Neuronal stem cell (in vitro differentiated cells): ENCODE results near the gene CYSTM1.

Experiments used
- DNase-seq: peaks from one replicate; pipeline ENCODE4 v3.0.0-alpha.2; 2013; ENCODE audit warnings: low spot score
- H2AFZ ChIP-seq: one replicate; pipeline ENCODE4 v1.6.1; 2013; ENCODE audit warnings: mild to moderate bottlenecking, low read length, inconsistent platforms
- H2AK5ac ChIP-seq: 2 replicates; pipeline ENCODE4 v1.6.1; 2013; ENCODE audit warnings: low read depth, mild to moderate bottlenecking, inconsistent platforms, low read length, moderate library complexity, mixed read lengths
- H2BK120ac ChIP-seq: 2 replicates; pipeline ENCODE4 v1.6.1; 2013; ENCODE audit warnings: low read depth, mild to moderate bottlenecking, inconsistent platforms, low read length, moderate library complexity, mixed read lengths
- H2BK12ac ChIP-seq: one replicate; pipeline ENCODE4 v1.6.1; 2013; ENCODE audit warnings: low read length, inconsistent platforms
- H2BK15ac ChIP-seq: 2 replicates; pipeline ENCODE4 v1.6.1; 2013; ENCODE audit warnings: mild to moderate bottlenecking, low read length, inconsistent platforms, mixed read lengths
- H2BK5ac ChIP-seq: one replicate; pipeline ENCODE4 v1.6.1; 2013; ENCODE audit warnings: inconsistent platforms, mild to moderate bottlenecking, low read length, moderate library complexity
- H3K14ac ChIP-seq: one replicate; pipeline ENCODE4 v1.6.1; 2013; ENCODE audit warnings: low read length, inconsistent platforms
- H3K18ac ChIP-seq: 2 replicates; pipeline ENCODE4 v1.6.1; 2013; ENCODE audit warnings: low read length, inconsistent platforms
- H3K23ac ChIP-seq: 2 replicates; pipeline ENCODE4 v1.6.1; 2013; ENCODE audit warnings: low read depth, mild to moderate bottlenecking, mixed read lengths, low read length, inconsistent platforms; ENCODE audit not compliant: poor library complexity
- H3K27ac ChIP-seq: replicated peaks from 3 replicates; pipeline ENCODE4 v1.5.1; 2013; ENCODE audit warnings: low read length, inconsistent platforms
- H3K27me3 ChIP-seq, 3 experiments: 2 replicates each; pipeline ENCODE4 v1.6.1; 2013; ENCODE audit warnings: low read length in 3 of 3, mild to moderate bottlenecking in 2 of 3, inconsistent platforms in 1 of 3, low read depth in 1 of 3, mixed read lengths in 1 of 3, moderate library complexity in 1 of 3; ENCODE audit not compliant: control insufficient read depth in 3 of 3, insufficient read depth in 3 of 3
- H3K36me3 ChIP-seq, 2 donors: replicated peaks in 1 of 2; 2 replicates each; pipeline ENCODE4 v1.6.1; 2013; ENCODE audit warnings: low read length in 2 of 2; ENCODE audit not compliant: control insufficient read depth in 2 of 2, insufficient read depth in 2 of 2
- H3K4ac ChIP-seq: 2 replicates; pipeline ENCODE4 v1.6.1; 2013; ENCODE audit warnings: inconsistent platforms, mild to moderate bottlenecking, low read length, moderate library complexity
- H3K4me1 ChIP-seq, 2 donors: 1 replicate in 1 of 2; 2 replicates in 1 of 2; pipeline ENCODE4 v1.6.1; 2013; ENCODE audit warnings: low read length in 2 of 2, low read depth in 1 of 2; ENCODE audit not compliant: control insufficient read depth in 2 of 2, insufficient read depth in 1 of 2
- H3K4me2 ChIP-seq: one replicate; pipeline ENCODE4 v1.6.1; 2013; ENCODE audit warnings: mild to moderate bottlenecking, low read length, inconsistent platforms; ENCODE audit not compliant: insufficient read depth, poor library complexity, severe bottlenecking
- H3K4me3 ChIP-seq, 2 donors: 2 replicates each; pipeline ENCODE4 v1.5.1; 2013; ENCODE audit warnings: low read length in 2 of 2, mild to moderate bottlenecking in 2 of 2, inconsistent platforms in 1 of 2, moderate library complexity in 1 of 2
- H3K79me1 ChIP-seq: one replicate; pipeline ENCODE4 v1.6.1; 2013; ENCODE audit warnings: low read depth, mild to moderate bottlenecking, inconsistent platforms, low read length, moderate library complexity
- H3K9ac ChIP-seq: one replicate; pipeline ENCODE4 v1.6.1; 2013; ENCODE audit warnings: mild to moderate bottlenecking, low read depth, low read length, inconsistent platforms; ENCODE audit not compliant: poor library complexity
- H3K9me3 ChIP-seq, 2 donors: replicated peaks in 1 of 2; 2 replicates each; pipeline versions ENCODE3 to v1.6.1; 2013; ENCODE audit warnings: low read length in 2 of 2, mild to moderate bottlenecking in 2 of 2, inconsistent platforms in 1 of 2, low read depth in 1 of 2, mixed read lengths in 1 of 2, moderate library complexity in 1 of 2; ENCODE audit not compliant: control insufficient read depth in 2 of 2, insufficient read depth in 1 of 2
- H4K8ac ChIP-seq: one replicate; pipeline ENCODE4 v1.6.1; 2013; ENCODE audit warnings: low read depth, mild to moderate bottlenecking, inconsistent platforms, low read length, moderate library complexity
- H4K91ac ChIP-seq: one replicate; pipeline ENCODE4 v1.6.1; 2013; ENCODE audit warnings: low read length, low read depth, mild to moderate bottlenecking, inconsistent platforms; ENCODE audit not compliant: poor library complexity
- WGBS, 2 donors: extraction: QIAGEN DNeasy Blood & Tissue Kit; methylation state at CpG; one replicate each; pipeline ENCODE4 v1.1.7; 2013; ENCODE audit warnings: missing lambda C conversion rate in 2 of 2, mixed read lengths in 1 of 2; ENCODE audit not compliant: insufficient read length in 2 of 2, insufficient replicate concordance in 1 of 2; ENCODE audit errors: extremely low coverage in 2 of 2; 5-methylcytosine and 5-hydroxymethylcytosine counted together

CYSTM1 gene

DNA sequence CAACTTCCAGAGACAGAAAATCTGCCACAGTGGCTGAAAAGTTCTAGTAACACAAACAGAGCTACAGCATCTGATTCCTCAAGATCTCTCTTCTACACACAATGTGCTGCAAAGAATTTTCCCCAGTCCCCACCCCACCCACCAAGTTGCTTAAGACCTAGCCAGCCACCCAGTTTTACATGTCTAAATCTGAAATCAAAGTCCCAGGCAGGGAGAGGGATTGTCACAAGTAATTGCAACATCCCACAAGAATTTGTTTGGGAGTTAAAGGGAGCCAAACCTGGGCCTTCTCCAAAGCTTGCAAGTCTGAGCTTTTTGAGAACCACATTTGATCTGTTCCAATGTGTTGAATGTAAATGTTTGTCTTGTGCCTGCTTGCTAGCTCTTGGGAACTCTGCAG, 33.7 kb upstream of the CYSTM1 start:
- H3K27ac ChIP-seq: no peak overlapping the region
- H3K4me1 ChIP-seq: peaks cover 2% of the 10 kb centered on the region in 2 donors
- no peak overlapping the region for H3K4ac ChIP-seq
- H3K4me2 ChIP-seq: no peak overlapping the region
- no peak overlapping the region for H3K23ac ChIP-seq
- no peaks in the 10 kb centered on the region for H3K79me1 ChIP-seq
- no peak overlapping the region for H2BK120ac ChIP-seq
- H3K9ac ChIP-seq: no peak overlapping the region
- DNase-seq: no peak
- peaks cover 6 to 62% (median 16%) of the 10 kb centered on the region in 3 experiments for H3K27me3 ChIP-seq
- H3K9me3 ChIP-seq: no peaks in the 10 kb centered on the region
- no peak overlapping the region for H2BK12ac ChIP-seq
- H2BK15ac ChIP-seq: no peak overlapping the region
- no peak overlapping the region for H3K4me3 ChIP-seq
- H2BK5ac ChIP-seq: no peak overlapping the region
- no peak overlapping the region for H4K91ac ChIP-seq
- no peak overlapping the region for H3K14ac ChIP-seq
- H2AK5ac ChIP-seq: no peak overlapping the region
- H3K36me3 ChIP-seq: no peaks in the 10 kb centered on the region
- H3K18ac ChIP-seq: no peak overlapping the region
- H2AFZ ChIP-seq: no peak overlapping the region
- no peak overlapping the region for H4K8ac ChIP-seq

DNA sequence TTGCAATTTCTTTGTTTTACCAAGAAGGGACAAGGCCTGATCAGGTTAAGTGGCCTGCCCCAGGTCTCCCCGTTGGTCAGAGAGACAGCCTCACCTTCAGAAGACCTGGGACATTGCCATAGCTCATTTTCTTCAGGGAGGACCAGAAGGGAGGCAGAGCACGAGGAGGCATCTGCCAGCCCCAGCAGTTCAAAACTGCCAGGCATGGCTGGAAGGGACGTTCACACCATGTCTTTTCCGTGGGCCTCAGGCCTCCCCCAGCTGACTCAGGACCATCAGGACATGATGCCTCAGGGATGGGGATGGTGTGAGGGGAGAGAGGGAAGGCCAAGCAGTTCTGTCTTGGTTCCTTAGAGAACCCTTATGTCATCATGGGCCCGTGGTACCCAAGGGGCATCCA, 32.7 kb upstream of the CYSTM1 start:
- WGBS, 2 donors: no CpG with 5 or more reads among the region's 5 CpGs
- DNase-seq: no peak
- no peak overlapping the region for H2AK5ac ChIP-seq
- H4K91ac ChIP-seq: no peak overlapping the region
- no peak overlapping the region for H3K23ac ChIP-seq
- H3K9me3 ChIP-seq: no peaks in the 10 kb centered on the region
- H3K4me3 ChIP-seq: no peak overlapping the region
- no peak overlapping the region for H2BK5ac ChIP-seq
- H3K36me3 ChIP-seq: no peaks in the 10 kb centered on the region
- no peak overlapping the region for H4K8ac ChIP-seq
- no peak overlapping the region for H2BK15ac ChIP-seq
- peaks cover 2% of the 10 kb centered on the region in 2 donors for H3K4me1 ChIP-seq
- no peak overlapping the region for H3K27ac ChIP-seq
- H3K9ac ChIP-seq: no peak overlapping the region
- H3K4ac ChIP-seq: no peak overlapping the region
- H2BK12ac ChIP-seq: no peak overlapping the region
- H2BK120ac ChIP-seq: no peak overlapping the region
- no peak overlapping the region for H3K14ac ChIP-seq
- H3K79me1 ChIP-seq: no peaks in the 10 kb centered on the region
- peaks cover 10 to 68% (median 26%) of the 10 kb centered on the region in 3 experiments for H3K27me3 ChIP-seq
- H3K4me2 ChIP-seq: no peak overlapping the region
- no peak overlapping the region for H3K18ac ChIP-seq
- H2AFZ ChIP-seq: no peak overlapping the region

DNA sequence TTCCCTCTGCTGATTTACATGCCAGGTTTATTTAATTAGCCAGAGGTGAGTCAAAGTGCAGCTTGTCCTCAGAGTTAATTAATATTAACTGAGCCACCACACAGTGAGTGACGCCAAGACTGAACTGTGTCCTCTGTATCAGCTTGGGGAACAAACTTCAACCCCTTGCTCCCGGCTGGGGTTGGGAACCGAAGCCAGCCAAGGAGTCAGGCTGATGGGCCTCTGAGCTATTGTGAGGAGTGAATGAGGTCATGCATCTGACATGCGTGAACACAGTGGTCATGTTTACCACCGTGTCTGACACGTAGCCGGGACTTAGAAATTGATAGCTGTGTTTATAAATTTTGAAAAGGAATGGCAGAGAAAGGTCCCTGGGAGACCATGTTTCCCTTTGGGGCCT, 32.1 kb upstream of the CYSTM1 start:
- H3K9me3 ChIP-seq: no peaks in the 10 kb centered on the region
- no peaks in the 10 kb centered on the region for H3K79me1 ChIP-seq
- no peak overlapping the region for H3K18ac ChIP-seq
- peaks cover 2% of the 10 kb centered on the region in 2 donors for H3K4me1 ChIP-seq
- H2BK120ac ChIP-seq: no peak overlapping the region
- H2BK12ac ChIP-seq: no peak overlapping the region
- peaks cover 12 to 74% (median 32%) of the 10 kb centered on the region in 3 experiments for H3K27me3 ChIP-seq
- no CpG with 5 or more reads among the region's 7 CpGs for WGBS, 2 donors
- H3K4ac ChIP-seq: no peak overlapping the region
- H3K23ac ChIP-seq: no peak overlapping the region
- DNase-seq: no peak
- no peak overlapping the region for H2BK15ac ChIP-seq
- H3K9ac ChIP-seq: no peak overlapping the region
- H2AFZ ChIP-seq: no peak overlapping the region
- H2AK5ac ChIP-seq: no peak overlapping the region
- H3K4me2 ChIP-seq: no peak overlapping the region
- no peak overlapping the region for H4K91ac ChIP-seq
- no peak overlapping the region for H4K8ac ChIP-seq
- H2BK5ac ChIP-seq: no peak overlapping the region
- H3K27ac ChIP-seq: no peak overlapping the region
- H3K36me3 ChIP-seq: no peaks in the 10 kb centered on the region
- no peak overlapping the region for H3K4me3 ChIP-seq
- H3K14ac ChIP-seq: no peak overlapping the region

DNA sequence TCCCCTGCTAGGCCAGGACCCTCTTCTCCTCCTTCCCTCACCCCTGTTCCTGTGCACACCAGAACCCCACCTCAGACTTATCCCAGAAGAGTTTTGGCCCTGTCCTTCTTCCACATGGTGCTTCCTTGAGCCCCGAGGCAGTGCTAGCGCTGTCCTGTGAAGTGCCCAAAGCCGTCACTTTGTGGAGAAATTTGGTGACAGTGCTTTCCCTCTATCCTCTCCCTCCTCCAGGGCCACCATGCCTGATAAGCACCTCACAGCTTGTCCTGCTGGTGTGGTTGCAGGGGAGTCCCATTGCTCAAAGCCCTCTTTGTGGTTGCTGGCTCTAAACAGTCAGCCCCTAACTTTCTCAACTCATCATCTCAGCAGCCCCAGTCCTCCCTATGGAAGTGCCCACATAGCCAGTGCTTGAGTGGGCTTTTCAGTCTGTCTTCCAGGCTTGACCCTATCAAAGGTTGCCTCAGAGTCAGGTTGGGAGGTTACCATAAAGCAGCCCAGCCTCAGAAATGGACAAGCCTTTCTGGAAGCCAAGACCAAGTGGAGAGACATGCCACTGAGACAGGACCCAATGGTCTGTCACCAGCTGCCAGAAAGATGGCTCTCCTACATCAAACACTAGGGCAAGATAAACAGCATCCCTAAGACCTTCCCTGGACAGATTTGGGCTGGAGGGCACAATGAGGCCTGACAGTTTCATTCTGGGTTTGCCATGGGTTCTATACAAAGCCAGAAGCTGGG, 31.3 kb upstream of the CYSTM1 start:
- Histone ChIP-seq H3K14ac (no peak overlapping the region), H2BK12ac (no peak overlapping the region), H3K9ac (no peak overlapping the region), H4K8ac (no peak overlapping the region), H3K4ac (no peak overlapping the region), H3K9me3 (no peaks in the 10 kb centered on the region), H2BK15ac (no peak overlapping the region), H2AFZ (no peak overlapping the region), H3K4me3 (no peak overlapping the region), H3K4me1 (peaks cover 2% of the 10 kb centered on the region in 2 donors), H3K27ac (no peak overlapping the region), H3K27me3 (peaks cover 12 to 82% (median 38%) of the 10 kb centered on the region in 3 experiments), H2BK120ac (no peak overlapping the region), H2BK5ac (no peak overlapping the region), H3K79me1 (no peaks in the 10 kb centered on the region), H3K18ac (no peak overlapping the region), H3K36me3 (no peaks in the 10 kb centered on the region), H4K91ac (no peak overlapping the region), H3K4me2 (no peak overlapping the region), H2AK5ac (no peak overlapping the region), H3K23ac (no peak overlapping the region)
- DNase-seq: no peak
- no CpG with 5 or more reads among the region's 3 CpGs for WGBS, 2 donors
